Ectodermal cell (in vitro differentiated cells): ENCODE measurements around the gene SH3GL2.
"Not testable (repeated sequence)": the region's sequence is repeated elsewhere in the genome, so short reads cannot be mapped to it uniquely, and the experiment has no call there.

Experiments used
- H3K27ac ChIP-seq: 2 replicates; pipeline ENCODE4 v1.7.0; 2013; ENCODE audit warnings: mild to moderate bottlenecking, low read depth, low read length; ENCODE audit not compliant: insufficient read depth, poor library complexity, severe bottlenecking
- H3K27me3 ChIP-seq: 2 replicates; pipeline ENCODE4 v1.7.0; 2013; ENCODE audit warnings: mild to moderate bottlenecking, low read length; ENCODE audit not compliant: insufficient read depth, control insufficient read depth, poor library complexity, severe bottlenecking
- H3K36me3 ChIP-seq: one replicate; pipeline ENCODE4 v1.7.0; 2013; ENCODE audit warnings: low read length; ENCODE audit not compliant: control insufficient read depth, insufficient read depth
- H3K4me1 ChIP-seq: one replicate; pipeline ENCODE4 v1.7.0; 2013; ENCODE audit warnings: low read length; ENCODE audit not compliant: control insufficient read depth, insufficient read depth
- H3K4me3 ChIP-seq: 2 replicates; pipeline ENCODE4 v1.7.0; 2013; ENCODE audit warnings: low read depth, low read length, control low read depth; ENCODE audit not compliant: insufficient read depth
- H3K9me3 ChIP-seq: 2 replicates; pipeline ENCODE4 v1.7.0; 2013; ENCODE audit warnings: mild to moderate bottlenecking, low read length, moderate library complexity; ENCODE audit not compliant: control insufficient read depth
- WGBS, 2 experiments: methylation state at CpG; one replicate each; pipeline ENCODE4 v1.1.7; 2013; ENCODE audit warnings: missing lambda C conversion rate in 2 of 2; 5-methylcytosine and 5-hydroxymethylcytosine counted together

The SH3GL2 gene

DNA sequence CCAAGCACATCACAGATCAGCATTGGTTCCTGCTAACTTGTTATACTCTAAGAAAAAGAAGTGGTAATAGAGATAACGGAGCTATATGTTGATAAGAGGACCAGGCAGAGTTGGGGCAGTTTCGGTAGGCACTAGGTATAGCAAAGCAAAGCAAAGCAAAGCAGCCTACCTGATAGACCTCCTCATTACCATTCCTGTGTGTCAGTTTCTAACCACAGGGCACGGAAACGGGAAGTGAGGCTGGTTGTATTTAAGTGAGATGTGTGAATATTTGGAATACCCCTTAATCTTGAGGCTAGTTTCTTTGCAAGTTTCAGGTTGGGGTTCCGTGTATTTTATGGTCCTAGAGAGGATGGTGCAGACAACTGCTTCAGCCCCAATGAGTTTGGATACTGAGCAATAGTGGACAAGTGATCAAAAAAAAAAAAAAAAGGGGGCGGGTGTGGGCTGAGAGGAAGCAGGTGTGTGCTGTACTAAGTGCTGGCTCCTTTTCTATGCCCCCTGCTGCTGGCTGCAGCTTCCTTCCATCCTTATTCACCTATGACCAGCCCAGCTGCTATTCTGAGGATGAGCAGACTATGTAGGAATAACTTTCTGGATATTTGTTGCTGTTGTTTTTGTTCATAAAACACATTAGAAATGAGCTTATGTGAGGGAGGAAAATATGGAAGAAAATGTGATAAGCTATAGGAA, 183.3 kb downstream of the SH3GL2 start:
- H3K27ac ChIP-seq = no peak overlapping the region
- no peaks in the 10 kb centered on the region for H3K27me3 ChIP-seq
- H3K4me3 ChIP-seq = no peak overlapping the region
- WGBS, 2 experiments = 68 to 74% methylated on average over 5 to 6 of the region's 6 CpGs
- H3K4me1 ChIP-seq = no peaks in the 10 kb centered on the region
- no peaks in the 10 kb centered on the region for H3K9me3 ChIP-seq
- no peaks in the 10 kb centered on the region for H3K36me3 ChIP-seq

DNA sequence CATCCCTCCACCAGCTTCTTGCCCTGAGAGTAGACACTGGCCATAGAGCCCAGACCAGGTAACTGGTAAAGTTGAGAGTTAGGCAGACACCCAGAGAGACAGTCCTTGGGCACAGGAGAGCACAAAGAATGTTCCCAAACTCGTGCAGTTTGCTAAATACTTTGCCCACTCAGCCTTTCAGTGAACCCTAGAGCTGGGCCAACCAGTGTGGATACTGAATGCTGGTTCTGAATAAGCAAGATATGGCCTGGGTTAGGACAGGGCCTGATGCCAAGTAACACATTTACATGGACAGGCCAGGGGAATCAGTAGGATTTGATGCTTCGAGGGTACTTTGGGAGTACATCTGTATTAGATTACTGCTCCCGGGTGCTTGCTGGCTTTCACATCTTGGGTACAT, 185.4 kb downstream of the SH3GL2 start:
- Histone ChIP-seq H3K36me3 (no peaks in the 10 kb centered on the region), H3K4me1 (no peaks in the 10 kb centered on the region), H3K27ac (no peak overlapping the region), H3K4me3 (no peak overlapping the region), H3K27me3 (no peaks in the 10 kb centered on the region), H3K9me3 (no peaks in the 10 kb centered on the region)
- WGBS, 2 experiments = 85 to 91% methylated on average over 2 to 3 of the region's 3 CpGs

DNA sequence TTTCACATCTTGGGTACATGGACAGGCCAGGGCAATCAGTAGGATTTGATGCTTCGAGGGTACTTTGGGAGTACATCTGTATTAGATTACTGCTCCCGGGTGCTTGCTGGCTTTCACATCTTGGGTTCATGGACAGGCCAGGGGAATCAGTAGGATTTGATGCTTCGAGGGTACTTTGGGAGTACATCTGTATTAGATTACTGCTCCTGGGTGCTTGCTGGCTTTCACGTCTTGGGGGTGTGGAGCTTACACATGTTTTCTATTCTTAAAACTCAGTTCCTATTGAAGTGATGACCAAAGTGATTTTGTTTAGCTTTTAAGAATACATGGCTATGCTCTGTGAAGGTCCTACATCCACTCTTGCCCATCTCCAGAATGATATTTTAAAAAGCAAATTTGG, 186.3 kb downstream of the SH3GL2 start:
- H3K27me3 ChIP-seq, H3K9me3 ChIP-seq, H3K4me3 ChIP-seq, H3K36me3 ChIP-seq, H3K27ac ChIP-seq, H3K4me1 ChIP-seq: not testable (repeated sequence)
- WGBS, 2 experiments = 88 to 100% methylated on average over 4 of the region's 4 CpGs

DNA sequence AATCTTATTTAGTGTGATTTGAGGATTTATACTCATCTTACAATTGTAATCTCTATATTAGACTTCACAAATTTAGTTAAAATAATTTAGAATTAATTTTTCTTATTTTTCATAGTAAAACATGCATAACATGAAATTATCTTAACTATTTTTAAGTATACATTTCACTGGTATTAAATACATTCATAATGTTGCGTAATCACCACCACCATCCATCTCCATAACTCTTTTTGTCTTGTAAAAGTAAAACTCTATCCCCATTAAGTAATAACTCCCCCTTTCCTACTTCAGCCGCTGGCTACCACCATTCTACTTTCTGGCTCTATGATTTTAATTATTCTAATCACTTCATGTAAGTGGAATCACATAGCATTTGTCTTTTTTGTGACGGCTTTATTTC, 193.4 kb downstream of the SH3GL2 start:
- WGBS, 2 experiments = 84 to 91% methylated on average over 2 to 3 of the region's 3 CpGs
- H3K27me3 ChIP-seq = no peaks in the 10 kb centered on the region
- no peak overlapping the region for H3K4me3 ChIP-seq
- no peaks in the 10 kb centered on the region for H3K36me3 ChIP-seq
- no peaks in the 10 kb centered on the region for H3K4me1 ChIP-seq
- H3K27ac ChIP-seq = no peak overlapping the region
- H3K9me3 ChIP-seq = no peaks in the 10 kb centered on the region

DNA sequence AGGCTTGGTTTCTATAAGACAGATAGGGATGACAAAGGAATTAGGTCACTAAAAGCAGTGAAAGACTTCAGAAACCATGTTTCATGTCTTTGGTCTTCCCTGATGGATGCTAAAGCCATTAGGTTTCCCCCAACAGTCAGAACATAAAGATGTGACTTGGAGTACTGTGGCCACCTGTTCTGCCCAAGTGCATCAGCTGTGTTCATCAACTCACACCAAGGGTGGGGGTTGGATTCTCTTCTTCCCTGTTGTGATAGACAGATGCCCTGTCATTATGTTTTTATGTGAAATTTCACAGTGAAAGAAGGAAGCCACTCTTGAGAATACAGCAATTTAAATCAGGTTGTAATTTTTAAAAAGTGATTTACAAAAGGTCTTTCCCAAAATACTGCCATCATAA, 196.8 kb downstream of the SH3GL2 start:
- H3K36me3 ChIP-seq = no peaks in the 10 kb centered on the region
- no peak overlapping the region for H3K27ac ChIP-seq
- H3K9me3 ChIP-seq = no peaks in the 10 kb centered on the region
- H3K4me1 ChIP-seq = no peaks in the 10 kb centered on the region
- H3K4me3 ChIP-seq = no peak overlapping the region
- H3K27me3 ChIP-seq = no peaks in the 10 kb centered on the region

DNA sequence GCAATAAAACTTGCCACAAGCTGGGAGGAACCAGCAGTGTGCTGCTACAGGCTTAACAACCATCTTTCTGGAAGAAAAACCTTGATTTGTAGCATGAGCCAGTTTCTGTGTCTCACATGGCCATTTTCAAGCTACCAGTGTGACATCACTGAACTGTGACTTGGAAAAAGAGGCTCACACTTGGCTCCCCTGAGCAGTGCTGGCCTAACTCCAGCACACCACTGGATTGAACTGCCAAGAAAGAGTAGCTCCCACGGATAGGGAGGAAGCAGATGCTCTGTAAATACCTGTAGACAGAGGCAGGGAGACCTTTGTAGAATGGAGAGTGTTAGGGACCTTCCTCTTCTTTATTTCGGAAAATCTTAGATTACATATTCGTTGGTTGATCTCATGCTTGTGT, 197.9 kb downstream of the SH3GL2 start:
- no peaks in the 10 kb centered on the region for H3K27me3 ChIP-seq
- H3K4me3 ChIP-seq = no peak overlapping the region
- no peaks in the 10 kb centered on the region for H3K9me3 ChIP-seq
- WGBS, 2 experiments = 49 to 51% methylated on average over 2 to 3 of the region's 3 CpGs
- no peak overlapping the region for H3K27ac ChIP-seq
- H3K4me1 ChIP-seq = no peaks in the 10 kb centered on the region
- H3K36me3 ChIP-seq = no peaks in the 10 kb centered on the region

DNA sequence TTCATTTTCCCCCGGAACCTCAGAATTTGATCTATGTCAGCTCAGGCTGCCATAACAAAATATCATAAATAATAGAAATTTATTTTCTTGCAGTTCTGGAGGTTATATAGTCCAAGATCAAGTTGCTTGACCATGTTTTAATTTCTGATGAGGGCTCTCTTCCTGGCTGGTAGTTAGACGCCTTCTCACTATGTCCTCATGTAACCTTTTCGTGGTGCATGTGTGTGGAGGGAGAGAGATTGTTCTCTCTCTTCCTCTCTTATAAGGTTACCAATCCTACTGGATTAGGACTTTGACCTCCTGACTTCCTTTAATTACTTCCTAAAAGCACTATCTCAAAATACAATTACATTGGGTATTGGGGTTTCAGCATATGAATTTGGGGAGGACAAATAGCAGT, 198.6 kb downstream of the SH3GL2 start:
- 100% methylated on average over 2 of the region's 3 CpGs; no CpG with 5 or more reads in 1 of the 2 experiments for WGBS, 2 experiments
- Histone ChIP-seq H3K9me3 (no peaks in the 10 kb centered on the region), H3K27me3 (no peaks in the 10 kb centered on the region), H3K36me3 (no peaks in the 10 kb centered on the region), H3K27ac (no peak overlapping the region), H3K4me3 (no peak overlapping the region), H3K4me1 (no peaks in the 10 kb centered on the region)

DNA sequence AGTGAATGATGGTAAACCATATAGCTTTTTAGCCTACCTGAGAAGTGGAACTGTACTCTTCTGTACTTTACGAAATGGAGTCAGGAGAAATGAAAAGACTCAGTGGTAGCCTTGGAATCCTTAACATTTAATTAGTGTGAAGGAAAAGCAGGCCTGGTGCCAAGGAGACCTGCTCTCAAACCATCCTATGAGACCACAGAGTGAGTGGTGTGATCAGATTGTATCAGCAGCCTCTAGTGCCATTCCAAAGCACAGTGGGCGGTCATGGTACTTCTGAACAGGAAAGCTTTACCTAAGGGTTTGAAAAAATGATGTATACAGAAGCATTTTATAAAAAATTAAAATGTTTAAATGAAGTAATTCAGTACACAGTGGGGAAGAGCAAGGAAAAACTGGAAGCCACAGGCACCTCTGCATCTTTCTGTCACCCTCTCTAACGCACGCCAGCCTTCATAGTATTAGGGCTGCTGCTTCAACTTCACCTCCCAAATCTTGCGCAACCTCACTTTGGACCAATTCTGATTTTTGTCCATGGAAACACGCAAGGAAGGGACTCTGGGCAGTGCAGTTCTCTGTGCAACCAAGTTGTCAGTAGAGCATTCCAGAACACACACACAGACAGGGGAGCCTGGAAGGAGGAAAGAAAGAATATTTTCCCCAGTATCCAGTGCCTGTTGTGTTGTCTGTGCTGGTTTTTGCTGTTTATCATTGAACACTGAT, 203.7 kb downstream of the SH3GL2 start:
- no peaks in the 10 kb centered on the region for H3K9me3 ChIP-seq
- 95 to 98% methylated on average over 6 of the region's 6 CpGs for WGBS, 2 experiments
- no peak overlapping the region for H3K27ac ChIP-seq
- H3K27me3 ChIP-seq = no peaks in the 10 kb centered on the region
- no peak overlapping the region for H3K4me3 ChIP-seq
- no peaks in the 10 kb centered on the region for H3K4me1 ChIP-seq
- no peaks in the 10 kb centered on the region for H3K36me3 ChIP-seq

DNA sequence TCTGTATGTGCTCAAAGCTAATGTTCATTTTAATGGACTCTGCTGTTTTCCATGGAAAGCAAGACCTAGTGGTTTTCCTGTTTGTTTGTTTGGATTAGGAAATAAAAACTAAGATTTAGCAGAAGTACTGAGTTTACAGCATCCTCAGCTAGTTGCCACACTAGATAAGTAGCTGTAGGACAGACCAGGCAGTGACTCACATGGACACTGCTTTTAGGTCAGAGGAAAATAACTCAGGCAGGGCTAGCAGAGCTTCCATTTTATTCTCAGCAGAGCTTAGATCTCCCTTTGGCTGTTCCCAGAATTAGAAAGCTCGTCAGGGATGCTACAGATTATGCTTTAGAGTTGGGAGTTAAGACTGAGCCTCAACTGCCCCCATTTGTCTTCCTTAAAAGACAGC, 204.4 kb downstream of the SH3GL2 start:
- Histone ChIP-seq H3K9me3 (no peaks in the 10 kb centered on the region), H3K4me3 (no peak overlapping the region), H3K4me1 (no peaks in the 10 kb centered on the region), H3K36me3 (no peaks in the 10 kb centered on the region), H3K27me3 (no peaks in the 10 kb centered on the region), H3K27ac (no peak overlapping the region)
- 86 to 88% methylated on average over 1 of the region's 1 CpG for WGBS, 2 experiments

DNA sequence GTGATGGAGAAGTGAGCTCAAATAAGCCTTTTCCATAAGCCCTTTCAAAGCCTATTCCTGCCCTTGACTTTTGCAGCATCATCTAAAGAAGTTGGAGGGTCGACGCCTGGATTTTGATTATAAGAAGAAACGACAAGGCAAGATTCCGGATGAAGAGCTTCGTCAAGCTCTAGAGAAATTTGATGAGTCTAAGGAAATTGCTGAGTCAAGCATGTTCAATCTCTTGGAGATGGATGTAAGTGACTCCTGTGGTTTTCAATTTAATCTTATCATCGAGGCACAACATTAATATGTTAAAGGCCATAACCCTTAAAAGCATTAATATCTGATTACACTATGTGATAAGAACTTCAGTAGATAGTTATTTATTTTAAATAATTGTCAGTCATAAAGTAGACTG, 210.4 kb downstream of the SH3GL2 start:
- no peaks in the 10 kb centered on the region for H3K36me3 ChIP-seq
- no peaks in the 10 kb centered on the region for H3K27me3 ChIP-seq
- no peak overlapping the region for H3K4me3 ChIP-seq
- WGBS, 2 experiments = 94 to 99% methylated on average over 5 of the region's 6 CpGs
- H3K9me3 ChIP-seq = no peaks in the 10 kb centered on the region
- no peaks in the 10 kb centered on the region for H3K4me1 ChIP-seq
- H3K27ac ChIP-seq = no peak overlapping the region
